SKM-1 (cell line): Measurements from ENCODE around the gene S100A5.
"Not testable (repeated sequence)": the region's sequence is repeated elsewhere in the genome, so short reads cannot be mapped to it uniquely, and the experiment has no call there.

Experiments used
- DNase-seq: peaks from one replicate; lab custom pipeline; 2025; ENCODE audit not compliant: unreplicated experiment; lab: John Stamatoyannopoulos, UW

Gene S100A5

DNA sequence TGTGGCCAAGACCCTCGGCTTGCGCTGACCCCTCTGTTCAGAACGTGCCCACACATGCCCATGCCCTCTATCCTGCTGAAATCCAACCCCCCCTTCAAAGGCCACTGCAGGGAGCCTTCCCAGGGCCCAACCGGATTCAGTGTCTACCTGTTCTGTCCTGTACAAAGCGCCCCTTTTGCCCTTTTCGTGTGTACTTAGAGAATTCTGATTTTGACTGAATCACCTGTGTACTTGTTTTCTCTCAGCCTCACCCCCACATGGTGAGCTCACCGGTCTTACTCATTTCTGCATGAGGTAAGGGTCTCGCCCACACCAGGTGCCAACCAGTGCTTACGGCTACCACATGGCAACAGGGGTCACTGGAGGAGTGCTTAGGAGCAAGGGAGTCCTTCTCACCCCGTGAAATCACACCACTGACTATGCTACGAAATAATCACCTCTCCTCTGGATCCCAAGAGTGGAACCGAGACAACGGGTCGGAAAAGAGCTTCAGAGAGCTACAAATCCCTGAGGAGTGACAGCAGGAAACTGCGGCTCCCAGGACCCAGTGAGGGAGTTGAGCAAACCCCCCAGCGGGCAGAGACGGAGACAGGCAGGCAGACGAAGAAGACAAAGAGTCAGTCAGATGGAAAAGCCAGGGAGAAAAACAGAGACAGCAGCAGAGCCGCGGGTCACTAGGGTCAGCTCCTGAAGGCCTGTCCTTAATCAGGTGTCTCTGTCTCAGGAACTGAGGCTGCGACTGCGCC is 27.1 kb upstream of the S100A5 start:
- DNase-seq, result no peak

DNA sequence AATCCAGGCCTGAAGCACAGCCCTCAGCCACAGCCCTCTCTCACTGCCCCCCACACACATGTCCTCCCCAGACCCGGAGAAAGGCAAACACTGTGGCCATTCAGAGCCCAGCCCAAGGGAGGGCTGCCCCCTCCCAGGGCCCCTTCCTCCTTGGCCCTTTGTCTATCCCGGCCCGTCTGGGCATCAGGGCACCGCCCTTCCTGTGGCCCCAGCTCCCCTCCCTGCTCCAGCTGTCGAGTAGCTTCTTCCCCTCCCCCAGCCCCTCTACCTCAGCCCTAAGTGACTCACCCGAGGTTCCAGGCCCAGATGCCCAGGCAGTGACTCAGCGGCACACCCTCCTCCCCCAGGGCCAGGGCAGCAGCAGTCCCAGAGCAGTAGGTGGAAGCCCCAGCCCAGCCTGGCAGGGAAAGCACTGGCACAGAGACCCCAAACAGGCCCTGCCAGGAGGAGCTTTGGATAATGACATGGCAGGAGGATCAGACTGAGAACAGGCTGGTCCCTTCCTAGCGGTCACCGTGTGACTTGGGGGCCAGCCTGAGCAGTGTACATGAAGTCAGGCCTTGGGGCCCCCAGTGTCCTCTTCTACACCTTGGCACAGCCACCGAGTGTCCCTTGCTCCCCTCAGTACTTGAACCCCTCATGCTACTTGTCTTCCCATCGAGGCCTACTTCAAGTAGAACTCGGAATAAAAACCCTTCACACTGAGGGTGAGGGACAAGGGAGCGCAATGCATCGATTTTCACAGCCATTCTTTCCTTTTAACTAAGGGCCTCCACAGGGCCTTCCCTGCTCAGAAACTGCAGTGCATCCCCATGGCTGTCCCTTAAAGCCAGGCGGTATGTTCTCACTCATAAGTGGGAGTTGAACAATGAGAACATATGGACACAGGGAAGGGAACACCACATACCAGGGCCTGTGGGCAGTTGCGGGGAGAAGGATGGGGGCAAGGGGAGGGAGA is 26.0 kb upstream of the S100A5 start:
- DNase-seq, result peak; percentile 98

GRCh38 chr1:153565529-153566374 is 25.0 kb upstream of the S100A5 start, which contains the start of gene S100A2:
Gene S100A2, minus strand, starts transcription at chr1:153565844. Its CDS starts 1,967 bp downstream, at chr1:153563877.
- DNase-seq, result no peak

GRCh38 chr1:153563991-153564390 is 23.3 kb upstream of the S100A5 start:
- no peak for DNase-seq

DNA sequence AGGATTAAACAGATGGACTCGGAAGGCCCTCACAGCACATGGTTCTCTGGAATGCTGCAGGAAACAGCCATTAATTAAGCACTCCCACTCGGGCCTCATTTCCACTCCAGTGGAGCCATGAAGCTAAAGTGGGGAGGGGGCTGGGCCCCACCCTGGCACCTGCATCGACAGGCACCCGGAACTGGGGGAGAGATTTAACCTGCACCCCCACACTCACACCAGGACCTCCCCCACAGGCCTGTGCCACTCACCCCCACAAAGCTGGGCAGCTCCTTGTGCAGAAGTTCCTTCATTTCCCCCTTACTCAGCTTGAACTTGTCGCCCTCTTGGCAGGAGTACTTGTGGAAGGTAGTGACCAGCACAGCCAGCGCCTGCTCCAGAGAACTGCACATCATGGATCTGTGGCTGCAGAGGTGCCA is 22.8 kb upstream of the S100A5 start:
- DNase-seq, result no peak

GRCh38 chr1:153562021-153562420 is 21.3 kb upstream of the S100A5 start:
- DNase-seq, result not testable (repeated sequence)

- no peak for DNase-seq
Observed at GRCh38 chr1:153561466-153561985, 20.8 kb upstream of the S100A5 start.

DNA sequence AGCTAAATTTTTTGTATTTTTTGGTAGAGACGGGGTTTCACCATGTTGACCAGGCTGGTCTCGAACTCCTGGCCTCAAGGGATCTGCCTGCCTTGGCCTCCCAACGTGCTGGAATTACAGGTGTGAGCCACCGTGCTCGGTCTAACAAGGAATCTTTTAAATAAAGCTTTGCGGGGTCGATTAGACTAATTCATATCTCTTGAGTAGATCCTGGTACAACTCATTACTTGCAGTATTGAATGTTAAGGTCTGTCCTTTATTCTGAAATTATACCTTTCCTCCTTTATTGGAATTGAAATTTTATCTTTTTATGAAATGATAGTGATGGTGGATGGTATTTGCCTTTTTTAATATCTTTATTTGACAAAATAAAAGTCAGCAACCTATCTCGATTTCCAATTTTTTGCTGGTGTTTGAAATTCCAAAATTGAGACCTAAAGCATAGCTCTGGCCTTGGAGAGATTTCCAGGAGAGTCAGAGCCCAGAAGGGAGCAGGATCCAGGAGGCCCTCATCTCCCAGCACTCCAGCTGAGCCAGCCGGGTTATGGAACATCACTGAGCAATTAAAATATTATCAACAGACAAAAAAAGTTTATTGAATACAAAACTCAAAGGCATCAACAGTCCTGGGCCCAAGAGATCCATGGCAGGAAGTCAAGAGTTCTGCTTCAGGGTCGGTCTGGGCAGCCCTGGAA is 20.2 kb upstream of the S100A5 start:
- no peak for DNase-seq

GRCh38 chr1:153560241-153560640 is 19.5 kb upstream of the S100A5 start:
- no peak for DNase-seq

DNA sequence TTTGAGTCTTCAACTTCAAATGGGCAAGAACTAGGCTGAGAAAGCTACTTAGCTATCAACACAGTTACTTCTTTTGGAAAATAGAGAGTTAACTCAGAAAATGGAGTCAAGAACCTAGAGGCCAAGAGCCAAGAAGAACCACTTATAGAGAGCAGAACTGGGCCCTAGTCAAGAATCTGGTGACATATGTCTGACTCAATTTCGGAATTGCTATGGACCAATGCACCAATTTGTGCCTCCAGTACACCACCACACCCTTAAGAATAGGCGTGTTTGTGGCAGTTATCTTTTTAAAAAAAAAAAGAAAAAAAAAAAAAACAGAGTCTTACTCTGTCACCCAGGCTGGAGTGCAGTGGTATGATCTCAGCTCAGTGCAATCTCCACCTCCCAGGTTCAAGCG is 17.1 kb upstream of the S100A5 start:
- no peak for DNase-seq

DNA sequence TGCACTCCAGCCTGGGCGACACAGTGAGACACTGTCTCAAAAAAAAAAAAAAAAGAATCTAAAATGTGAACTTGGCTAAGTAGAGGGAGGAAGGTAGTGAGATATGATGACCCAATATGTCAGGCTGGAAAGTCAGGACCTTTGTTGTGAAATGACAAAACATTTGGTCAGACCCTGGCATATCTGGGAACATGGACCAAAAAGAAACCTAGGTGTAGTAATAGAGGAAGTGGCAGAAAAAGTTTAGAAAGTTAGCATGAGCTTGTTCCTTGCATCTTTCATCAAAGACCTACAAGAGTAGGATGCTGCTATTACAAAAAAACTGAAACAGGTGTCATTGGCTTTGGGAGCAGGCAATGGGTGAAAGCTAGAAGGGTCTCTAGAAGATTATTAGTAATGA is 15.6 kb upstream of the S100A5 start:
- peak; percentile 32 for DNase-seq

DNA sequence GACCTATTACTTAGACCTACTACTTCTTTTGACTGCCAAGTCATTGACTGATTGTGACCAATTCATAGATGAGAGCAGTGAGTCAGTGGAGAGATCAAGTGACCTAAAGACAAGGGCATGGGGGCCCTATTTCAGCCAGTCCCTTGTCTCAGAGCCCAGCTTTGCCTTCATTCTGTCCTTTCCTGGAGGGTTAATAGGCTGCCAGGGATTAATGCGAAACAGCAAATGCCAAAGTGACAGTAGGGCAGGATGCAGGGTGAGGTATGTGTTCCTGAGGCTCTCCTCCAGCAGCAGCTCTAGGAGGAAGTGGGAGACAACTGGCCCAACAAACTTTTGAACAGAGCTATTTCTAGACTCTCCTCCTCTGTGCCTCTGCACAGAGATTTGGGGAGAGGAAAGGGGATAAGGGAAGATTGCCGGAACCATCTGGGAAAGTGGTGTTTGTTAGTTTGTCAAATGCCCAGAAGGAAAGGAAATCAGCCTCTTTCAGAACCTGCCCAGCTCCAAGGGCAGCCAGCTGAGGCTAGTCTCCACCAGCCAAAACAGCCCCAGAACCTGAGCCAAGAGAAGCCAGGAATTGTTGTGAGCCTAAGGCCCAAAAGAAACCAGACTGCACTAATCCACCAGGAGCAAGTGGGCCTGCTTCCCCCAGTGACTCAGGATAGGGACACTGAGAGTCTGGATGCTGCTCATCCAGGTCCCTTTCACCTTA is 13.3 kb upstream of the S100A5 start:
- no peak for DNase-seq

DNA sequence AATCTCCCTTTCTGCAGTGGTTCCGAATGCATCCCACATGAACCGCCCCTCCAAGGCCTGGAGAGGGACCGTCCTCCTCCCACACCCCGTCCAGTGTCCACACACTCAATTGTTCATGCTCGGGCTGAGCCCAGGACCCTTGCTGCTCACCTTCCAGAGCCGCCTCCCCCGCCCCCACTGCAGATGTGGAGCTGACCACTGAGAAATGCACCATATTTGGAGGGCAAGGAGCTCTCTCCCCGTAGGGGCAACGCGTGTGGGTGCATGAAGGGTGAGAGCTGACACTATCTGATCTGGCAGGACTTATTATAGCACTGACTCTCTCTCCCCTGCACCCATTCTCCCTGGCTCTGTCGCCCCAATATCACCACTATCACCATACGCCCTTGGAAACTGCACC is 12.4 kb upstream of the S100A5 start:
- DNase-seq, result no peak

- no peak for DNase-seq
Observed at GRCh38 chr1:153552335-153552734, 11.6 kb upstream of the S100A5 start.

GRCh38 chr1:153550827-153551500 is 10.2 kb upstream of the S100A5 start:
- peak; percentile 94 for DNase-seq

GRCh38 chr1:153550398-153550758 is 9.6 kb upstream of the S100A5 start:
- no peak for DNase-seq

DNA sequence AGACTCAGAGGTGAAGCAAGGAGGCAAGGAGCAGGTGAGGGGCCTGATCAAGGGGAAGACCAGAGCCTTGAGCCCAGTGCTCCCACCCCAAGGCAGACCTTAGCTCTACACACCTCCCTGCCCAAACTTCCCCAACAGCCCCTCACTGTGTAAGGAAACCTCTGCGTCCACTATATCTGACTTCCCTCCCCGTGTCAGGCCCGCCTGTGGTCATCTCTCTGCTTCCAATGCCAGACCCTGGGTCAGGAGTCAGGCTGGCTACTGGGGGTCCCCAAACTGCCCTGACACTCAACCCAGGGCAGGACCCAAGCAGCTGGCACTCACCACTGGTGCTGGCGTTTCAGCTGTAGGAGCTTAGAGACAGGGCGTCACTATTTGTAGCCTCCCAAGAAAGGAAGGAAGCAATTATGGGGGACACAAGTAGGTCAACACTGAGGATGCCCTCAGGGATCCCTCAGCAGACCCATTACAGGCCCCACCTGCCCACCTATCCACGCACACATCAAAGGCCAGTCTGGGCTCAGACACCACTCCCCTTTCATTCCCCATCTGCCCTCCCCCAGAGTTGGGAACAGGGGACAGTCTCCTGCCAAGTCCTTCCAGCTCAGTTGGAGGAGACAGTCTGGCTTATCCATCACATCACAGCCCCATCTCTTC is 9.1 kb upstream of the S100A5 start:
- no peak for DNase-seq
